Activated CD4-positive, alpha-beta T cell treated with anti-CD3 and anti-CD28 coated beads, Interleukin-2, amount 10 ng/mL, durations not matched to agents 7 days and 5 days (primary cell): Measurements from ENCODE around the gene REM2. TPM values are rescaled to one million over a fixed set of nuclear protein-coding genes. Genes with fewer than 3 reads are reported as not detected.
"Not testable (repeated sequence)": the region's sequence is repeated elsewhere in the genome, so short reads cannot be mapped to it uniquely, and the experiment has no call there.

Source experiments
- CTCF ChIA-PET: fragments of 350-600 bp; sonication (Branson Sonifier 250); formaldehyde crosslinking; loops from one replicate; lab custom pipeline; 2021; ENCODE audit warnings: antibody characterized with exemption; lab: Charles Lee
- POLR2A ChIA-PET: fragments of 350-600 bp; sonication (Branson Sonifier 250); formaldehyde crosslinking; loops from one replicate; lab custom pipeline; 2021; ENCODE audit warnings: antibody characterized with exemption; lab: Charles Lee
- DNase-seq: peaks from one replicate; pipeline ENCODE4 v3.0.0-alpha.2; 2020
- H3K27ac Mint-ChIP-seq: one replicate; pipeline ENCODE4 v1.8.0; 2021; ENCODE audit warnings: mild to moderate bottlenecking, moderate library complexity, mixed read lengths
- H3K27me3 Mint-ChIP-seq: one replicate; pipeline ENCODE4 v1.8.0; 2021; ENCODE audit warnings: mixed read lengths
- H3K36me3 Mint-ChIP-seq: one replicate; pipeline ENCODE4 v1.8.0; 2021; ENCODE audit warnings: low read depth, mixed read lengths
- H3K4me1 Mint-ChIP-seq: one replicate; pipeline ENCODE4 v1.8.0; 2021; ENCODE audit warnings: mixed read lengths
- H3K4me3 Mint-ChIP-seq: one replicate; pipeline ENCODE4 v1.8.0; 2021; ENCODE audit warnings: mild to moderate bottlenecking, moderate library complexity, mixed read lengths
- H3K9me3 Mint-ChIP-seq: one replicate; pipeline ENCODE4 v1.8.0; 2021; ENCODE audit warnings: mixed read lengths
- total RNA-seq, 2 experiments: library from RNA; stranded (reverse); gene quantifications; one replicate each; pipeline ENCODE4 v1.2.3, GENCODE V29; 2021

Gene REM2
- total RNA-seq, 2 experiments from 2014 or later, result 0.52 to 0.69 TPM

- Mint-ChIP-seq H3K36me3 (no peaks in the 10 kb centered on the region), H3K27ac (no peak overlapping the region), H3K4me1 (peaks cover 34% of the 10 kb centered on the region), H3K27me3 (peaks cover 24% of the 10 kb centered on the region), H3K9me3 (no peaks in the 10 kb centered on the region), H3K4me3 (no peak overlapping the region)
- CTCF ChIA-PET, result interaction anchor here (0.7 to 8.5 kb wide), 19 partner anchors 8 to 296 kb away, joined by 3 to 91 read pairs (median 7); partner anchors contain the start of genes LRP10, MMP14, MRPL52 and RBM23
- DNase-seq, result no peak
- POLR2A ChIA-PET, result interaction anchor here (1.4 kb wide), 1 partner anchor 29 kb away, joined by 3 read pairs; no protein-coding TSS in a partner anchor
Observed at GRCh38 chr14:22852599-22852939, 30.5 kb upstream of the REM2 start.

- H3K9me3 Mint-ChIP-seq, result no peaks in the 10 kb centered on the region
- H3K4me3 Mint-ChIP-seq, result peak overlapping the region; percentile 72
- POLR2A ChIA-PET, result interaction anchor here (0.6 to 1.4 kb wide), 2 partner anchors 30 to 49 kb away, joined by 3 to 4 read pairs; no protein-coding TSS in a partner anchor
- no peaks in the 10 kb centered on the region for H3K36me3 Mint-ChIP-seq
- peaks cover 28% of the 10 kb centered on the region for H3K27me3 Mint-ChIP-seq
- peaks cover 37% of the 10 kb centered on the region for H3K4me1 Mint-ChIP-seq
- CTCF ChIA-PET, result interaction anchor here (0.5 to 8.5 kb wide), 24 partner anchors 8 to 297 kb away, joined by 3 to 91 read pairs (median 6); partner anchors contain the start of genes LRP10, MMP14, MRPL52 and RBM23
- peak overlapping the region; percentile 66 for H3K27ac Mint-ChIP-seq
- peak; percentile 87 for DNase-seq
Observed at GRCh38 chr14:22852940-22853767, 29.9 kb upstream of the REM2 start.

DNA sequence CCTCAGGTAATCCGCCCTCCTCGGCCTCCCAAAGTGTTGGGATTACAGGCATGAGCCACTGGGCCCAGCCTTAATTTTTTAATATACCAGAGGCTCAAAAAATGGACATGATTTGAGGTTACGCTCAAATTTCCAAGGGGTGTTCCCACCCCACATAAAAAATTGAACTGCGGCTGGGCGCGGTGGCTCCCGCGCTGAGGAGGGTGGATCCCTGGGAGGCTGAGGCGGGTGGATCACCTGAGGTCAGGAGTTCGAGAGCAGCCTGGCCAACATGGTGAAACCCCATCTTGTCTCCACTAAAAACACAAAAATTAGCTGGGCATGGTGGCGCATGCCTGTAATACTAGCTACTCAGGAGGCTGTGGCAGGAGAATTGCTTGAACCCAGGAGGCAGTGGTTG lies 28.7 kb upstream of the REM2 start:
- H3K4me1 Mint-ChIP-seq, result peaks cover 45% of the 10 kb centered on the region
- H3K27ac Mint-ChIP-seq, H3K36me3 Mint-ChIP-seq, H3K9me3 Mint-ChIP-seq, DNase-seq, H3K4me3 Mint-ChIP-seq: not testable (repeated sequence)
- ChIA-PET CTCF (interaction anchor here (0.6 to 8.5 kb wide), 19 partner anchors 10 to 298 kb away, joined by 3 to 91 read pairs (median 8); partner anchors contain the start of genes LRP10, MMP14 and MRPL52), POLR2A (interaction anchor here (0.6 kb wide), 2 partner anchors 153 to 267 kb away, joined by 3 read pairs; no protein-coding TSS in a partner anchor)
- peaks cover 23% of the 10 kb centered on the region for H3K27me3 Mint-ChIP-seq

- peaks cover 45% of the 10 kb centered on the region for H3K4me1 Mint-ChIP-seq
- peak; percentile 32 for DNase-seq
- peaks cover 2% of the 10 kb centered on the region for H3K9me3 Mint-ChIP-seq
- POLR2A ChIA-PET, result interaction anchor here (0.6 kb wide), 1 partner anchor 152 kb away, joined by 3 read pairs; no protein-coding TSS in a partner anchor
- CTCF ChIA-PET, result interaction anchor here (0.6 to 8.5 kb wide), 20 partner anchors 9 to 299 kb away, joined by 3 to 91 read pairs (median 7); partner anchors contain the start of genes LRP10, MMP14 and MRPL52
- H3K27ac Mint-ChIP-seq, result no peak overlapping the region
- no peak overlapping the region for H3K4me3 Mint-ChIP-seq
- H3K36me3 Mint-ChIP-seq, result no peaks in the 10 kb centered on the region
- H3K27me3 Mint-ChIP-seq, result peaks cover 24% of the 10 kb centered on the region
Observed at GRCh38 chr14:22854963-22855724, 27.9 kb upstream of the REM2 start.

DNA sequence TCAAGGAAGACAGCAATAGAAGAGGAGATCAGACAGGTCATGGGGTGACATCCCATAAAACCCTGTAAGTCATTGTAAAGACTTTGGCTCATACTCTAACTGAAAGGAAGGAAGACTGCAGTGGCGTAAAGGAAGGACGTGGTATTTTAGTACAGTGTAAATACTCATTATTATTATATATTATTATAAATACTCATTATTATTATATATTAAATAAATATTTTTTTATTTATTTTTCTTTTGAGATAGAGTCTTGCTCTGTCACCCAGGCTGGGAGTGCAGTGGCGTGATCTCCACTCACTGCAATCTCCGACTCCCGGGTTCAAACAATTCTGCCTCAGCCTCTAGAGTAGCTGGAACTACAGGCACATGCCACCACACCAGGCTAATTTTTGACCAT lies 26.6 kb upstream of the REM2 start:
- ChIA-PET CTCF (interaction anchor here (1.9 to 8.5 kb wide), 5 partner anchors 16 to 289 kb away, joined by 5 to 91 read pairs (median 50); partner anchors contain the start of genes LRP10 and MRPL52), POLR2A (no interaction called here)
- Mint-ChIP-seq H3K4me3 (no peak overlapping the region), H3K4me1 (peaks cover 41% of the 10 kb centered on the region), H3K27me3 (peaks cover 34% of the 10 kb centered on the region), H3K27ac (no peak overlapping the region), H3K9me3 (peaks cover 4% of the 10 kb centered on the region), H3K36me3 (peaks cover 2% of the 10 kb centered on the region)
- DNase-seq, result no peak

- Mint-ChIP-seq H3K27me3 (peaks cover 49% of the 10 kb centered on the region), H3K4me1 (peaks cover 19% of the 10 kb centered on the region)
- POLR2A ChIA-PET, H3K36me3 Mint-ChIP-seq, H3K27ac Mint-ChIP-seq, DNase-seq, H3K9me3 Mint-ChIP-seq, H3K4me3 Mint-ChIP-seq: not testable (repeated sequence)
- CTCF ChIA-PET, result interaction anchor here (1.0 to 7.3 kb wide), 7 partner anchors 8 to 304 kb away, joined by 3 to 50 read pairs (median 8); partner anchors contain the start of gene LRP10
Observed at GRCh38 chr14:22860377-22860776, 22.6 kb upstream of the REM2 start.

DNA sequence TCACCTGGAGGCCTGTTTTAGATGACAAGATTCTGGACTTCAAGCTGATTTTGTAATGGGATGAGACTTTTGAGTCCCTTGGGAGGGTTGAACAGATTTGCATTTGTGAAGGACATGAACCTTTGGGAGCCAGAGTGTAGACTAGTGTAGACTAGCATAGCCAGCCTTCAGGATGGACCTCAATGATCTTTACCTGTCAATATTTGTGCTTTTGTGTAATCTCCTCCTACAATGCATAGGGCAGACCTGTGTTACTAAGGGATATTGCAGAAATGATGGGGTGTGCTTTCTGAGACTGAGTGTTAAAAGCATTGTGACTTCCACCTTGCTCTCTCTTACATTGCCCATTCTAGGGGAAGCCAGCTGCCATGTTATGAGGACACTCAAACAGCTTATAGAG lies 21.4 kb upstream of the REM2 start:
- H3K27me3 Mint-ChIP-seq, result peaks cover 41% of the 10 kb centered on the region
- CTCF ChIA-PET, result interaction anchor here (1.7 to 7.3 kb wide), 5 partner anchors 9 to 305 kb away, joined by 4 to 50 read pairs (median 8); partner anchors contain the start of gene LRP10

DNA sequence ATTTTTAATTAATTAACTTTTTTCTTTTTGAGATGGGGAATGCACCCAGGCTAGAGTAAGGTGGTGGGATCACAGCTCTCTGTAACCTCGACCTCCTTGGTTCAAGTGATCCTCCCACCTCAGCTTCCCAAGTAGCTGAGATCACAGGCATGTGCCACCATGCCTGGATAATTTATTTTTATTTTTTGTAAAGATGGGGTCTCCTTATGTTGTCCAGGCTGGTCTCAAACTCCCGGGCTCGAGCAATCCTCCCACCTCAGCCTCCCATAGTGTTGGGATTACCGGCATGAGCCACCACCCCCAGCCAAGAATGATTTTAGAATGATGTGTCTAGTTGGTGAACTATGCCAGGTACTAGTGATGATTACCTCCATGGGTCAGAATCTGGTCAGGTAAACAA lies 18.0 kb upstream of the REM2 start:
- POLR2A ChIA-PET, result no interaction called here

More for the DNA sequence above, 21.4 kb upstream of the REM2 start:
- Mint-ChIP-seq H3K4me1 (peaks cover 15% of the 10 kb centered on the region), H3K4me3 (no peak overlapping the region), H3K9me3 (peaks cover 8% of the 10 kb centered on the region), H3K27ac (no peak overlapping the region), H3K36me3 (peaks cover 7% of the 10 kb centered on the region)
- no peak for DNase-seq
- POLR2A ChIA-PET, result no interaction called here

GRCh38 chr14:22865424-22866405 lies 17.3 kb upstream of the REM2 start:
- peaks cover 6% of the 10 kb centered on the region for H3K9me3 Mint-ChIP-seq
- H3K27ac Mint-ChIP-seq, result no peak overlapping the region
- peaks cover 9% of the 10 kb centered on the region for H3K4me1 Mint-ChIP-seq
- peaks cover 22% of the 10 kb centered on the region for H3K27me3 Mint-ChIP-seq
- H3K36me3 Mint-ChIP-seq, result peaks cover 7% of the 10 kb centered on the region
- ChIA-PET POLR2A (interaction anchor here (0.6 kb wide), 1 partner anchor 15 kb away, joined by 3 read pairs; no protein-coding TSS in a partner anchor), CTCF (interaction anchor here (0.7 to 6.2 kb wide), 5 partner anchors 8 to 1013 kb away, joined by 3 to 38 read pairs (median 3); no protein-coding TSS in a partner anchor)
- H3K4me3 Mint-ChIP-seq, result no peak overlapping the region
- no peak for DNase-seq

More for the DNA sequence above, 18.0 kb upstream of the REM2 start:
- DNase-seq, result no peak
- Mint-ChIP-seq H3K4me1 (peaks cover 2% of the 10 kb centered on the region), H3K27me3 (peaks cover 26% of the 10 kb centered on the region), H3K4me3 (no peak overlapping the region), H3K9me3 (peaks cover 8% of the 10 kb centered on the region), H3K27ac (no peak overlapping the region), H3K36me3 (peaks cover 7% of the 10 kb centered on the region)
- CTCF ChIA-PET, result interaction anchor here (0.7 to 6.2 kb wide), 3 partner anchors 12 to 294 kb away, joined by 3 to 38 read pairs (median 3); no protein-coding TSS in a partner anchor

DNA sequence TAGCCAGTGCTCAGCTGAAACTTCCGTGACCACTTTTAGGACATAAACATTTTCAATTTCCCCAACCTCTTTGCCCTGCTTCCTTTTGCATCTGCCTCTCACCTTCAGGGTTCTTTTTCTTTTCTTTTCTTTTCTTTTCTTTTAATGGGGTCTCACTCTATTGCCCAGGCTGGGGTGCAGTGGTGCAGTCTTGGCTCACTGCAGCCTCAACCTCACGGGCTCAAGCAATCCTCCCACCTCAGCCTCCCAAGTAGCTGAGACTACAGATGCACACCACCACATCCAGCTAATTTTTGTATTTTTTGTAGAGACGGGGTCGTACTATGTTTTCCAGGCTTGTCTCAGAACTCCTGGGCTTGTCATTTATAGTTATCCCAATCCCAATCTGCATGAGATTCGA lies 16.1 kb upstream of the REM2 start:
- H3K4me3 Mint-ChIP-seq, result no peak overlapping the region

DNA sequence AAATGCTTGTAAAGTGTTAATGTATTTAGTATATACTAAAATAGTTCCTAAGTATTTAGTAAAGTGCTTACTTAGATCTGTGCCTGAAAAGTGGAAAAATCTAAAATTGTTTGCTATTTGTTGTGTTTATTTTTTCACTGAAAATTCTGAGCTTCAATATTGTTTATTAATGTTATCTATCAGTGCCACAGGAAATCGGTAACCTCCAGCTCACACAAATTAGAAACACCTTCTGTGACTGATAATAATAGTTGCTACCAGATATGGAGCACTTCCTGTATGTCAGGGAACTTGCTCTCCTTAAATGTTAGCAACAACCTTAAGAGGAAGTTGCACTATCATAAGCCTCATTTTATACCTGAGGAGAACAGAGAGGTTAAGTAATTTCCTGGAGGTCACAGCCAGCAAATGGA lies 12.2 kb upstream of the REM2 start:
- ChIA-PET POLR2A (interaction anchor here (0.6 kb wide), 2 partner anchors 59 to 220 kb away, joined by 3 to 4 read pairs; no protein-coding TSS in a partner anchor), CTCF (interaction anchor here (0.5 to 5.2 kb wide), 12 partner anchors 11 to 425 kb away, joined by 3 to 50 read pairs (median 5); partner anchors contain the start of gene REM2)
- peak overlapping the region; percentile 89 for H3K4me3 Mint-ChIP-seq
- no peak for DNase-seq
- peaks cover 26% of the 10 kb centered on the region for H3K4me1 Mint-ChIP-seq
- H3K9me3 Mint-ChIP-seq, result no peaks in the 10 kb centered on the region
- no peaks in the 10 kb centered on the region for H3K27me3 Mint-ChIP-seq
- H3K27ac Mint-ChIP-seq, result peak overlapping the region; percentile 99
- peaks cover 17% of the 10 kb centered on the region for H3K36me3 Mint-ChIP-seq

More for the DNA sequence above, 16.1 kb upstream of the REM2 start:
- ChIA-PET CTCF (interaction anchor here (0.7 to 6.2 kb wide), 5 partner anchors 9 to 1015 kb away, joined by 3 to 38 read pairs (median 3); no protein-coding TSS in a partner anchor), POLR2A (no interaction called here)
- Mint-ChIP-seq H3K36me3 (peaks cover 2% of the 10 kb centered on the region), H3K27ac (no peak overlapping the region), H3K9me3 (peaks cover 1% of the 10 kb centered on the region), H3K27me3 (peaks cover 10% of the 10 kb centered on the region), H3K4me1 (peaks cover 12% of the 10 kb centered on the region)
- no peak for DNase-seq
